Mucosa of descending colon (tissue), 3 donors: ENCODE results near the gene PPM1N. TPM values are rescaled to one million over a fixed set of nuclear protein-coding genes. Genes with fewer than 3 reads are reported as not detected.

Source experiments
- ATAC-seq: fragments of 200-7000 bp; cut with Tn5 transposase; one replicate; pipeline ENCODE4 v1.9.1; 2020; ENCODE audit warnings: mild to moderate bottlenecking, moderate library complexity
- DNase-seq, 3 donors: peaks; one replicate each; pipeline ENCODE4 v3.0.0-alpha.2; 2020
- H3K36me3 ChIP-seq: fragments of 200-600 bp; one replicate; pipeline ENCODE4 v1.8.0; 2021; ENCODE audit warnings: low read depth, mild to moderate bottlenecking
- H3K4me1 ChIP-seq: fragments of 200-600 bp; one replicate; pipeline ENCODE4 v1.8.0; 2021; ENCODE audit warnings: low read depth, mild to moderate bottlenecking
- H3K4me3 ChIP-seq: fragments of 200-600 bp; one replicate; pipeline ENCODE4 v1.8.0; 2021; ENCODE audit warnings: mild to moderate bottlenecking
- H3K9me3 ChIP-seq: fragments of 200-600 bp; one replicate; pipeline ENCODE4 v1.8.0; 2021; ENCODE audit warnings: mild to moderate bottlenecking
- CTCF ChIP-seq: fragments of 200-600 bp; IDR thresholded peaks from one replicate; pipeline ENCODE4 v1.8.0; 2022; ENCODE audit warnings: antibody characterized with exemption, mild to moderate bottlenecking
- intact Hi-C, 2 donors: fragments of 100-400 bp; cut with DNase I in 1 of 2; cut with micrococcal nuclease in 1 of 2; formaldehyde crosslinking; loops; one replicate each; pipeline versions ENCODE4 v1.11.0 to v1.11.1; 2022; cut with DNase I, micrococcal nuclease
- total RNA-seq, 3 donors: library from RNA; stranded (reverse); fragmentation: NEBNext Ultra II Directional in 2 of 3; extraction: Animal tissue kit (Norgen Biotek cat#: 25700) in 2 of 3; gene quantifications; one replicate each; pipeline versions ENCODE4 v1.2.1 to v1.2.4, GENCODE V29; 2021 to 2023
- donor health status: DM: no; HTN: no; CAD: no; lungs with moderate emphysema.
- donor health status: DM: no; HTN: no; CAD: no.
- donor health status: DM: no; HTN: yes; CAD: no.

PPM1N gene
- total RNA-seq, 3 donors from 2014 or later: 0.43 to 1.3 (median 0.87) TPM

GRCh38 chr19:45468159-45468651 is 30.0 kb upstream of the PPM1N start:
- ATAC-seq (peak; percentile 0), DNase-seq (peak in 2 of 3 donors; percentile 62 to 78)
- no peaks in the 10 kb centered on the region for H3K9me3 ChIP-seq
- H3K4me1 ChIP-seq: peaks cover 24% of the 10 kb centered on the region
- no peaks in the 10 kb centered on the region for H3K36me3 ChIP-seq
- intact Hi-C loops: no loop called here
- no peak overlapping the region for H3K4me3 ChIP-seq
- no peak for TF ChIP-seq CTCF

GRCh38 chr19:45468803-45469131 is 29.5 kb upstream of the PPM1N start:
- no peaks in the 10 kb centered on the region for H3K36me3 ChIP-seq
- no peak for TF ChIP-seq CTCF
- ATAC-seq (peak; percentile 39), DNase-seq (no peak)
- peaks cover 24% of the 10 kb centered on the region for H3K4me1 ChIP-seq
- H3K9me3 ChIP-seq: no peaks in the 10 kb centered on the region
- intact Hi-C loops: no loop called here
- H3K4me3 ChIP-seq: peak overlapping the region; percentile 9

- Histone ChIP-seq H3K36me3 (no peaks in the 10 kb centered on the region), H3K4me1 (peaks cover 24% of the 10 kb centered on the region), H3K4me3 (peak overlapping the region; percentile 9), H3K9me3 (no peaks in the 10 kb centered on the region)
- DNase-seq (peak; percentile 94 to 96 (median 95)), ATAC-seq (peak; percentile 88)
- no peak for TF ChIP-seq CTCF
- intact Hi-C loops: no loop called here
Measured at GRCh38 chr19:45469132-45469944, 28.9 kb upstream of the PPM1N start.

- Histone ChIP-seq H3K4me3 (no peak overlapping the region), H3K36me3 (no peaks in the 10 kb centered on the region), H3K9me3 (no peaks in the 10 kb centered on the region), H3K4me1 (peaks cover 24% of the 10 kb centered on the region)
- intact Hi-C loops: no loop called here
- ATAC-seq (no peak), DNase-seq (peak; percentile 52 to 69 (median 60))
- no peak for TF ChIP-seq CTCF
Measured at GRCh38 chr19:45469945-45470761, 28.1 kb upstream of the PPM1N start.

GRCh38 chr19:45470762-45471081 is 27.5 kb upstream of the PPM1N start:
- H3K36me3 ChIP-seq: no peaks in the 10 kb centered on the region
- ATAC-seq (no peak), DNase-seq (no peak)
- no peak for TF ChIP-seq CTCF
- no peak overlapping the region for H3K4me3 ChIP-seq
- no peaks in the 10 kb centered on the region for H3K9me3 ChIP-seq
- H3K4me1 ChIP-seq: peaks cover 24% of the 10 kb centered on the region
- intact Hi-C loops: no loop called here
